NCI-H748 (cell line): ENCODE measurements around the gene GSTCD.
A peak's percentile ranks its signal among the peaks of the same experiment; 100 is the strongest.
"Not testable (repeated sequence)": the region's sequence is repeated elsewhere in the genome, so short reads cannot be mapped to it uniquely, and the experiment has no call there.

Experiments used
- DNase-seq: peaks from one replicate; lab custom pipeline; 2025; ENCODE audit not compliant: unreplicated experiment; lab: John Stamatoyannopoulos, UW

GSTCD gene

GRCh38 chr4:105714071-105714521, 5.5 kb downstream of the GSTCD start:
- DNase-seq, result no peak

- DNase-seq, result no peak
Measured at GRCh38 chr4:105714932-105715331, 6.3 kb downstream of the GSTCD start.

GRCh38 chr4:105715692-105716278, 7.2 kb downstream of the GSTCD start:
- DNase-seq, result peak; percentile 59

- no peak for DNase-seq
Measured at GRCh38 chr4:105719204-105719603, 10.6 kb downstream of the GSTCD start.

GRCh38 chr4:105725623-105726022, 17.0 kb downstream of the GSTCD start:
- DNase-seq, result no peak

- not testable (repeated sequence) for DNase-seq
Measured at GRCh38 chr4:105729895-105730294, 21.3 kb downstream of the GSTCD start.

- DNase-seq, result not testable (repeated sequence)
Measured at GRCh38 chr4:105735217-105735616, 26.6 kb downstream of the GSTCD start.

GRCh38 chr4:105741548-105741947, 33.0 kb downstream of the GSTCD start:
- DNase-seq, result no peak

GRCh38 chr4:105748222-105748621, 39.6 kb downstream of the GSTCD start:
- no peak for DNase-seq

DNA sequence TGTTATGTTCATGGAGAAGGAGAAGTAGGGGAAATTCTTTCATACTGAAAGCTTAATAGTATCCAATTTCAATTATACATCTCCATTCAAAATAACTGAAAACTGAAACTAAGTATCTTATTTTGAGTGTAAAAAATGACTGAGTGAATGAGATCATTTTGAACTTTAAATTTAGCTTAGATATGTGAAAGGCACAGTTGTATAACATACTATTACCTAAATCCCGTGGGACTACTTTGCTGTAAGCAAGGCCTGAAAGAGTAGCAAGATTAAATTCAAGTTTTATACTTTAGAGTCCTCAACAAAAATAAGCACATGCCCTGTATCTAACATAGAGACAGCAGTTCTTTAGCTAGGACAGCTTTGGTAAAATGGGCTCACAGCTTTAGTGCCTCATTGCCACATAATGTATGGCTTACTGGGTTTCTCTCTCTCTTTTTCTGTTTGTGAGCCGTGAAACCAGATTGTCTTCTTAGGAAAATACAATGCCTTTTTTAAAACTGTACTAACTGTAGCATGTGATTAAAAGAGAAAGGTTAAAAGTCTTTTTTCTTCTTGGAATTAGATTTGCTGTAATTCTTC, 43.2 kb downstream of the GSTCD start:
- peak; percentile 12 for DNase-seq

GRCh38 chr4:105753361-105753760, 44.8 kb downstream of the GSTCD start:
- DNase-seq, result no peak

DNA sequence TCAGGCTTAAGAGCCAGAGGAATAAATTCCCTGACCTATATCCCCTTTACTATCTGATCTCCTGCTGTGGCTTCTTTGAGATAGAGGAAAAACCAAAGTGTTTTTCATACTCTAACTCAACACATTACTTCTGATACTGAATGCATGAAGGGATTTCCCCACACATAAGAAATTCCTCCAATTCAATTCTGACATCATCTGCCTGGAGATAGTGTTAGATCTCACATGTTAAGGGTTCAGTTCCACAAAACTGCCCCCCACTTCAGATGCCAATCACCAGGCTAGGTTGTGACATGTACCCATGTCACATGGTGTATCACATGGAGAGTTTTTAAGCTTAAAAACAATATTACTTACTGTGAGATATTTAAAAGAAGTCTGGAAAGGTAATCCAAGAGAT, 46.8 kb downstream of the GSTCD start:
- no peak for DNase-seq

DNA sequence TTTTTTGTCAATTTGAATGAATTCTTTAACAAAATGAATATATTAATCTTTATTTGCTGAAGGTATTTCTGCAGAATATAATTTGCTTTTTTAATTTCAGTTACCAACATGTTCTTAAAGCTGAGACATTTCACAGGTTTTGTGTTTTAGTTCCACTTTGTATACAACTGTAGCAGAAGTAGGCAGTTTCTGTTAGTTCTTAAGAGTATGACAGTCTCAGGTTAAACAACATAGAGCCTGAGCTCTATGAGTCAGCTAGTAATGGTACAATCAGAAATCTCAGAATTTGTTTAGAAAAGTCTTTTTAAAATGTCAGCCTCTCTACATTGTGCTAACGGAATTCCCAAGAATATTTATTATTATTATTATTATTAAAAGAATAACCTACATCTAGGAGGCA, 50.4 kb downstream of the GSTCD start:
- no peak for DNase-seq

DNA sequence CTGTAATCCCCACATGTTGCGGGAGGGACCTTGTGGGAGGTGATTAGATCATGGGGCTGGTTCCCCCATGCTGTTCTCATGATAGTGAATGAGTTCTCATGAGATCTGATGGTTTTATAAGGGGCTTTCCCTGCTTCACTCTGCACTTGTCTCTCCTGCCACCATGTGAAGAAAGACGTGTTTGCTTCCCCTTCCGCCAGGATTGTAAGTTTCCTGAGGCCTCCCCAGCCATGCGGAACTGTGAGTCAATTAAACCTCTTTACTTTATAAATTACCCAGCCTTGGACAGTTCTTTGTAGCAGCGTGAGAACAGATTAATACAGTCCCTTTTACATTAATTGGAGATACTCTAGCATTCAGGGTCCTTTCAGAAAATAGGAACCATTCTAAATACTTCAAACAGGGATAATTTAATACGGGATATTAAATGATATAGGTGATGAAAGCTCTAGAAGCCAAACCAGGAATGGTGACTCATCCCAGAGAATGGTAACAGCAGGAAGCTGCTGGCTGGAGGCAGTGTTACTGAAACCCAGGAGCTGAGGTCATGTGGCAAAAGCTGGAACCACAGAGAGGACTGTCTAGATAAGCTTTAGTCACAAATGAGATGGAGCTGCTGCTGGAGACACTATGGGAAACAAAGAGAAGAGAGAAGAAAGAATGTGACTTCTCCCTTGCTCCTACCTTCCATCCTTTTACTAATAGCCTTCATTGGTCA, 57.3 kb downstream of the GSTCD start:
- DNase-seq, result no peak

DNA sequence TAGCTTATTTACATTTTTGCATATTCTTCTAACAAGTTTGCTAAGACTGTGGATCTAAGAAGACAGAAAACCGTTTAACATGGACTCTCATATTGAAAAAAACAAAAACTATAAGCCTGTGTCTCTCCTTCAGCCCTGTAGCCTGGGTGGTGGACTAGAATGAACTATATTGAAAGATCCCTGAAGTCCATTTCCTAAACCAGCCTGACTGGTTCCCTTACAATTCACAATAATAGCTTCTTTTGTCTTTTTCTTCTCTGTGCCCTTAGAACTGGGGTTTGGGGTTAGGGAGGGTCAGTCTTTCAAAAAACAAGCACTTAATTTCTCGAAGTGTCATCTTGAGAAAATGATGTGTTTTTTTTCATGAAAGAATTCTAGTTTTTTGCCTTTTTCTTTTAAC, 59.0 kb downstream of the GSTCD start:
- peak; percentile 79 for DNase-seq

GRCh38 chr4:105770524-105770923, 61.9 kb downstream of the GSTCD start:
- not testable (repeated sequence) for DNase-seq

DNA sequence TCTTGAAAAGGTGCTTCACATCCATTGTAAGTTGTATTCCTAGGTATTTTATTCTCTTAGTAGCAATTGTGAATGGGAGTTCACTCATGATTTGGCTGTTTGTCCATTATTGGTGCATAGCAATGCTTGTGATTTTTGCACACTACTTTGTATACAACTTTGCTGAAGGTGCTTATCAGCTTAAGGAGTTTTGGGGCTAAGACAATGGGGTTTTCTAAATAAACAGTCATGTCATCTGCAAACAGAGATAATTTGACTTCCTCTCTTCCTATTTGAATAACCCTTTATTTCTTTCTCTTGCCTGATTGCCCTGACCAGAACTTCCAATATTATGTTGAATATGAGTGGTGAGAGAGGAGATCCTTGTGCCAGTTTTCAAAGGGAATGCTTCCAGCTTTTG, 63.5 kb downstream of the GSTCD start:
- DNase-seq, result not testable (repeated sequence)

GRCh38 chr4:105775760-105776415, 67.3 kb downstream of the GSTCD start:
- DNase-seq, result not testable (repeated sequence)

DNA sequence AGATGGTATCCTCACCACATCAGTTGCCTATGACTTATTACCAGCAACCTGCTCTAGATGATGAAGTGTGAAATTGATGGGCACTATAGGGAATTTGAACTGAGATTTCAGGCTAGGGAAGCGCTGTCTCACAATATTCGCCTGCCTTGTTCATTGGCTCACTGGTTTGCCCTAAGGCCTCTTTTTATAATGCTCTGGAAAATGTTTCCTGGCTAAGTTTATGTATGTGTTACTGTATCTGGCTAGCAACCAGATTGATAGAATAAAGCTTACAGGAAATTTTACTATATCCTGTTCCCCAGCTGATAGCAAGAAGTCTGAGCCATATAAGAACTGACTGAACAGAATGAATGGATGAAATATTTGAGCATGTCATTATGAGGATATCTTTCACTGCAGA, 71.6 kb downstream of the GSTCD start:
- no peak for DNase-seq

GRCh38 chr4:105784761-105785160, 76.2 kb downstream of the GSTCD start:
- no peak for DNase-seq

GRCh38 chr4:105785792-105786191, 77.2 kb downstream of the GSTCD start:
- DNase-seq, result no peak

GRCh38 chr4:105786748-105787147, 78.2 kb downstream of the GSTCD start:
- DNase-seq, result no peak
